H7 (cell line): ENCODE data around the gene ABCF2. TPM values are rescaled to one million over a fixed set of nuclear protein-coding genes. Genes with fewer than 3 reads are reported as not detected.

Experiments
- DNase-seq: peaks from one replicate; pipeline ENCODE4 v3.0.0; 2012
- H3K27me3 ChIP-seq: 2 replicates; pipeline ENCODE4 v1.6.0; 2011; ENCODE audit warnings: mild to moderate bottlenecking, low read length; ENCODE audit not compliant: control insufficient read depth, insufficient read depth
- H3K36me3 ChIP-seq: replicated peaks from 2 replicates; pipeline ENCODE4 v1.5.1; 2011; ENCODE audit warnings: low read length; ENCODE audit not compliant: control insufficient read depth, insufficient read depth
- H3K4me3 ChIP-seq: 2 replicates; pipeline ENCODE4 v1.5.1; 2011; ENCODE audit warnings: low read depth, mild to moderate bottlenecking, control low read depth, low read length, moderate library complexity; ENCODE audit not compliant: insufficient read depth
- total RNA-seq: library from RNA; depleted of rRNA; stranded (reverse); fragments of >200 nt; shearing (Covaris generic); gene quantifications from 2 replicates; pipeline ENCODE4 v1.2.3, GENCODE V29; 2014; rRNA removed

ABCF2 gene
- 47.3 and 48.5 TPM in 2 replicates for total RNA-seq

- peak; percentile 99 for DNase-seq
- H3K36me3 ChIP-seq, result peaks cover 25% of the 10 kb centered on the region
- H3K27me3 ChIP-seq, result no peaks in the 10 kb centered on the region
- H3K4me3 ChIP-seq, result peak within 1 kb of the TSS; percentile 89
Observed at GRCh38 chr7:151226875-151227782, at the start of gene ABCF2. Gene ABCF2 (minus strand): TSS chr7:151227205. CDS start chr7:151226458, 747 bp downstream.

- Histone ChIP-seq H3K27me3 (peaks cover 22% of the 10 kb centered on the region), H3K36me3 (no peaks in the 10 kb centered on the region), H3K4me3 (no peak overlapping the region; the same call in 1 of the 2 replicates)
- DNase-seq, result peak; percentile 71
Observed at GRCh38 chr7:151275813-151276577, 49.0 kb upstream of the ABCF2 start.

- Histone ChIP-seq H3K27me3 (peaks cover 22% of the 10 kb centered on the region), H3K36me3 (no peaks in the 10 kb centered on the region), H3K4me3 (no peak overlapping the region)
- peak; percentile 50 for DNase-seq
Observed at GRCh38 chr7:151274936-151275812, 48.2 kb upstream of the ABCF2 start.

GRCh38 chr7:151274396-151274795 is 47.4 kb upstream of the ABCF2 start:
- Histone ChIP-seq H3K27me3 (peaks cover 19% of the 10 kb centered on the region), H3K4me3 (no peak overlapping the region), H3K36me3 (no peaks in the 10 kb centered on the region)
- DNase-seq, result no peak

- DNase-seq, result peak; percentile 36
- no peak overlapping the region for H3K4me3 ChIP-seq
- no peaks in the 10 kb centered on the region for H3K36me3 ChIP-seq
- peaks cover 19% of the 10 kb centered on the region for H3K27me3 ChIP-seq
Observed at GRCh38 chr7:151273651-151274390, 46.8 kb upstream of the ABCF2 start.

GRCh38 chr7:151272877-151273276 is 45.9 kb upstream of the ABCF2 start:
- Histone ChIP-seq H3K27me3 (peaks cover 19% of the 10 kb centered on the region), H3K4me3 (no peak overlapping the region), H3K36me3 (no peaks in the 10 kb centered on the region)
- no peak for DNase-seq

- no peak for DNase-seq
- Histone ChIP-seq H3K4me3 (no peak overlapping the region), H3K36me3 (no peaks in the 10 kb centered on the region), H3K27me3 (peaks cover 15% of the 10 kb centered on the region)
Observed at GRCh38 chr7:151272405-151272804, 45.4 kb upstream of the ABCF2 start.

GRCh38 chr7:151271699-151272355 is 44.8 kb upstream of the ABCF2 start:
- no peak overlapping the region for H3K4me3 ChIP-seq

GRCh38 chr7:151269511-151269910 is 42.5 kb upstream of the ABCF2 start:
- no peaks in the 10 kb centered on the region for H3K36me3 ChIP-seq
- no peaks in the 10 kb centered on the region for H3K27me3 ChIP-seq
- no peak for DNase-seq
- no peak overlapping the region for H3K4me3 ChIP-seq

More at GRCh38 chr7:151271699-151272355, 44.8 kb upstream of the ABCF2 start:
- Histone ChIP-seq H3K36me3 (no peaks in the 10 kb centered on the region), H3K27me3 (peaks cover 12% of the 10 kb centered on the region)
- DNase-seq, result no peak

GRCh38 chr7:151265351-151265931 is 38.4 kb upstream of the ABCF2 start:
- H3K4me3 ChIP-seq, result no peak overlapping the region
- no peaks in the 10 kb centered on the region for H3K36me3 ChIP-seq
- no peaks in the 10 kb centered on the region for H3K27me3 ChIP-seq
- DNase-seq, result no peak

GRCh38 chr7:151264615-151265014 is 37.6 kb upstream of the ABCF2 start:
- no peaks in the 10 kb centered on the region for H3K36me3 ChIP-seq
- no peaks in the 10 kb centered on the region for H3K27me3 ChIP-seq
- H3K4me3 ChIP-seq, result no peak overlapping the region
- no peak for DNase-seq

GRCh38 chr7:151261529-151261928 is 34.5 kb upstream of the ABCF2 start:
- Histone ChIP-seq H3K27me3 (no peaks in the 10 kb centered on the region), H3K36me3 (no peaks in the 10 kb centered on the region), H3K4me3 (no peak overlapping the region)
- DNase-seq, result no peak

GRCh38 chr7:151260883-151261282 is 33.9 kb upstream of the ABCF2 start:
- DNase-seq, result no peak
- peaks cover 2% of the 10 kb centered on the region; the same call in 1 of the 2 replicates for H3K27me3 ChIP-seq
- H3K4me3 ChIP-seq, result no peak overlapping the region
- no peaks in the 10 kb centered on the region for H3K36me3 ChIP-seq
